Activated CD4-positive, alpha-beta T cell treated with anti-CD3 and anti-CD28 coated beads for 4 hours (primary cell): Measurements from ENCODE around the gene ALDOB.

ENCODE experiments used
- DNase-seq, 2 donors: peaks; one replicate each; pipeline ENCODE4 v3.0.0-alpha.2; 2020

Gene ALDOB

DNA sequence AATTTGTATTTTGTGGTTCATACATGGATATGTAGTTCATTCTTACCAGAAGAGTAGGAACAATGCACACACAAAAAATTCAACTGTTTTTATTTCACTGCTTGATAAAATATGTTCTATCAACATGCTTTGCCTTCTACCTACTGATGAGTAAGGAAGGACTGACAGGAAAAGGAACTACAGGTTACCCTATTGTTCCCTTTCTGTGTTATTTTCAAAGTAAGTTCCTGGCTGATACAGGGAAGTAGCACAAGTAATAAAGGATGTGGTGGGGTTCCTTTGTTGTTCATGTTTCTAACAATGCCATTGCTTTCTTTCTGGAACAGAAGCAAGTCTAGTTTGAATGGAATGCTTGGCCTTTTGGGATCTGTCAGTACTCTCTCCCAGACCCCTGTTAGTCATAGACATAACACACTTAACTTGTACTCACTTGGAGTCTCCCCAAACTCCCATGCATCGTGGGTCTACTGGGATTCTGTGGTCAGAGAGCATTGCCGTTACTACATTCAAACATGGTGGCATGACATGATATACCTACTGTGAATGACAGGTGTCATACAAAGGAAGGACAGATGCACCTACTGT lies 20.2 kb upstream of the ALDOB start:
- DNase-seq: no peak

DNA sequence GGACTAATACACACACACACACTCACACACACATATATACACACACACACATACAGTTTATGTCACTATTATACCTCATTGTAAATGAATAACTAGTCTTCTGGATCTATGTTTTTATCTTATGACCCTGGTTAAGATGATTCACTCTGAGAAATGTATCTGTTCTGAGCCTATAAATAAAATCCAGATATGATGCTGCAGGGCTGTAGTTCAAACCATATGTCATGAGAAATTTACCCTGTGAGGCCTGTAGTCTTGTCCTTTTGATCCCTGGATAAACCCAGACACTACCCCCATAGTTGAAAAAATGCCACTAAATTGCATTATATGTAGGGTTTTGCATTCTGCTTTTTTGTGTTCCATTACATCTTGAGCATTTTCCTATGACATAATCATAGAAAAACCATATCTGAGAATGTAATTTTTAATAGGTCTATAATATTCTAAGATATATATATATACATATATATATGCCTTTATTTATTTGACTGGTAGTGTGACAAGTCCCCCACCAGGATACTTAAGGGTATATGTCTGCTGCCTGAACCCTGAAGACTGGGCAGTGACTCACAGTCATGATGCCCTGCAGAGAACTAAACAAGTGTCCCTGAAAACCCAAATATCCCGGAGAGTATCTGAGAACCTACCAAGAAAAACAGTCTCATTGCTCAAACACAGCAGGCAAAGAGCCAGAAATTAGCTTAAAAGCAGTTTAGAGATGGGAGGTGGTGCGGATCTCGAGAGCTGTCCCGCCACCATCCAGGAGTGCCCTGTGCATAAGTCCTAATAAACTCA lies 18.4 kb upstream of the ALDOB start:
- no peak for DNase-seq

DNA sequence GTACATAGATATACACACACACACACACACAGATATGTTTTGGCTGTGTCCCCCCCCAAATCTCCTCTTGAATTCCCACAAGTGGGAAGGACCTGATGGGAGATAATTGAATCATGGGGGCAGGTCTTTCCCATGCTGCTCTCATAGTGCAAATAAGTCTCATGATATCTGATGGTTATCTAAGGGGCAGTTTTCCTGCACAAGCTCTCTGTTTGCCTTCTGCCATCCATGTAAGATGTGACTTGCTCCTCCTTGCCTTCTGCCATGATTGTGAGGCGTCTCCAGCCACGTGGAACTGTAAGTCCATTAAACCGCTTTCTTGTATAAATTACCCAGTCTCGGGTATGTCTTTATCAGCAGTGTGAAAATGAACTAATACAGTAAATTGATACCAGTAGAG lies 15.9 kb upstream of the ALDOB start:
- DNase-seq: no peak

DNA sequence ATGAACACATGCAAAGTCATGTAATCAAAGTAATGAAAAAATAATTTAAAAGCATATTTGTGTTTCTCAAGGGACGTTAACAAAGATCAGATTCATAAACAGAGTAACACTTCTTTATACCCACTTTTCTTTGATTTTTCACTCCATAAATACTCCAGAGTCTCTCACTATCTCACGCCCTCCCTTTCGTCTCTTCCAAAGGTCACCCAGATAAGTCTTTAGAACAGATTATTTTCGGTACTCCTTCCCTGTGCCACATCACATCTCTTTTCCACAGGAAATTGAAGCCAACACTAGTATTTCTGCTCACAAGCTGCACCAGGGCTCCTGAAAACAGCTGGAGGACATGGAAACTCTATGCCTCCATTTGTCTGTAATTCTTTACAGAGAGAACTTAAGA lies 15.4 kb upstream of the ALDOB start:
- DNase-seq: no peak

DNA sequence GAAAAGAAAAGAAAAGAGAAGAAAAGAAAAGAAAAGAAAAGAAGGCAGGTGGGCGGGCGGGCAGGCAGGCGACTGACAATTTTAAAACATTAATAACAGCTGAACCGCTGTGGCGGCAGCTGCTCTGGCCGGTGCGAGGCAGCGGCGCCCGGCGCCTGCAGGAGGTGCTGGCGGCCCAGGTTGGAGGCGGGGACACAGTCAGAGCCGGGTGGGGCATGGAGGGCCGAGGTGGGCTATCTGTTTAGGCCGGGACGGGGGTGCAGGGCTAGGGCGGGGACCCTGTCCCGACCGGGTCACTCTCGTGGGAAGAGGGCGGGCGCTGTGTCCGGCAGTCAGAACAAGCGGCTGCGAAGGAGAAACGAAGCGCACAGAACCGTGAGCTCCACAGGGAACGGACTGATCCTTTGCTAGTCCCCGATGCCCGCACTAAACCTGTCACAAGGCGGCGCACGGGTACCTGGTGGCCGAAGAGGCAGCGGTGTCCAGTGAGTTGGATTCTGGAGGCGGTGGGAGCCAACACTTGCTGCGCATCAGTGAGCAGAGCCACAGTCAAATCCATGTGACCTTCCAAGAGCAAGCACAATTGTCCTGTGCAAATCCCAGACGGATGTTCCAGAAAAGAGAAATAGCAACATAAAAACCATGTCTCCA lies 13.6 kb upstream of the ALDOB start:
- peak; percentile 9 to 15 for DNase-seq

DNA sequence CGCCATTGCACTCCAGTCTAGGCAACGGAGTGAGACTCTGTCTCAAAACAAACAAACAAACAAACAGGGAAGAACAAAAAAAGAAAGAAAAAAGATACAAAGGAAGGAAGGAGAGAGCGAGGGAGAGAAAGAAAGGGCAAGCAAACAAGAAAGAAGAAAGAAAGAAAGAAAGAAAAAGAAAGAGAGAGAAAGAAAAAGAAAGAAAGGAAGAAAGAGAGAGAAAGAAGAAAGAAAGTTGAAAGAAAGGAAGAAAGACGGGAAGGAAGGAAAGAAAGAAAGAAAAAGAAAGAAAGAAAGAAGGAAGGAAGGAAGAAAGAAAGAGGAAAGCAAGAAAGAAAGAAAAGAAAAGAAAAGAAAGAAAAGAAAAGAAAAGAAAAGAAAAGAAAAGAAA lies 13.1 kb upstream of the ALDOB start:
- DNase-seq: no peak

DNA sequence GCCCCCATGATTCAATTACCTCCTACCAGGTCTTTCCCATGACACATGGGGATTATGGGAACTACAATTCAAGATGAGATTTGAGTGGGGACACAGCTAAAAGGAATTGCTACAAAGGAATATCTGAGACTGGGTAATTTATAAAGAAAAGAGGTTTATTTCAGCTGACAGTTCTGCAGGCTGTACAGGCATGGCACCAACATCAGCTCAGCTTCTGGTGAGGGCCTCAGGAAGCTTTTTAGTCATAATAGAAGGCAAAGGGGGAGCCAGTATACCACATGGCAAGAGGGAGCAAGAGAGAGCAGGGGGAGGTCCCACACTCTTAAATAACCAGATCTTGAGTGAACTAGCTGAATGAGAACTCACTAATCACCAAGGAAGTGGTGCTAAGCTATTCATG lies 11.2 kb upstream of the ALDOB start:
- DNase-seq: no peak

DNA sequence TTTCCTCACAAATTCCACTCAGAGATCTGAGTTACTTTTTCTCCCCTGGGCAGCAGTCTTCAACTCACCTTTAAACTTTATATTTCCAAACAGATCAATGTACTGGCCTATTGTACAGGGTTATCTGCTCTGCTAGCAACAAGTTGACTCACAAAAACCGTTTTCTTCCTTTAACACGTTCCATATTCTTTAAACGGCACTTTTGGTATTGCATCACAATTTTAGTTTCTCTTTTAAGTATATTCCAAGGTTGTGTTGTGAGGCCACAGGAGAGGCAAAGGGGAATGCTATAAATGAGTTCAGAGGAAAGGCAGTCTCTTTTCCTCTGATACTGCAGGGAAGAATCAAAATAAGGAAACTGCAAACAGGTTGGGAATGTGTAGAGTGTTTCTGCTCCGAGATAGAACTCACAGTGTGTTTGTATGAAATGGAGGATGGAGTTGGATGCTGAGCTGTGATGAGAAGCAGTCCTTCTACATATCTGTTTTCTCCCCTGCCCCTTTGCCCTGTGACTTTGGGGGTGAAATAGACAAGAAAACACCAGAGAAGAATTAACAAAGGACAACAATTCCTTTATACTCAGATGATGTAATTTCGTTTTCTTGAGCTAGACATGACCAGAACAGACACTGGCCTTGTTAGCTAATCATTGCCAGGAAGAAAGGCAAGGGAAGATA lies 9.9 kb upstream of the ALDOB start:
- no peak for DNase-seq

DNA sequence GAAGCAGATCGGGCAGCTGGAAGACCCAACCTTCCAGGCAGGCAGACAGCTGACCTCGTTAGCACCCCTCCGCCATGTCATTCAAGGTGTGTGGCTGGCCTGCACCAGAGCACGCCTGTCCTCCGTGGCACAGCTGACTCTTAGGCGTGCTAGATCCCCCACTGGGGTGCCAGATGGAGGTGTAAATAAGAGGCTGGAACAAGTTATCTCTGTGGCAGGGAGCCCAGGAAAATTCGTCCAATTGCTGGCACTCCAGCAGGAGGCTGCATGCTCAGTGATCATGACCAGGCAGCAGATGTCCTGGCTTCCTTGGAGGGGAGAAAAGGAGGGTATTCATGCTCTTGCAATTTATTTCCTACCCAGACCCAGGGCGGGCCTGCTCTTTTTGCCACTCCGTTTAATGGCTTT lies 7.8 kb upstream of the ALDOB start:
- DNase-seq: no peak

DNA sequence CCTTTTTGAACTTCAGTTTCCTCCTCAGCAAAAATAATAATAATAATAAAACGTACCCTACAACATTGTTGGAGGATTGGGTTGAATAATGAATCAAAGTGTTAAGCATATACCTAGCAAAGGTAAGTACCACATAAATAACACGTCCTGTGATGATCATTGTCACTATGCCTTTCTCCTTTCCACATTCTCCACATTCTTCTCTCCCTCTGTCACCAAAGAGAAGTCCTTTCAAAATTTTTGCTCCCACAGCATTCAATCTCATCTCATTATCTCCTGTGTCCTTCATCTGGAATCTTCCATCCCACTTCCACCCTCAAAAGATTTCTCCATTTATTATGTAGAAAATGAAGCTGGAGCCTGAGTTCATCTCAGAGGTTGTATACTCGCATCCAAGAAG lies 7.2 kb upstream of the ALDOB start:
- no peak for DNase-seq

DNA sequence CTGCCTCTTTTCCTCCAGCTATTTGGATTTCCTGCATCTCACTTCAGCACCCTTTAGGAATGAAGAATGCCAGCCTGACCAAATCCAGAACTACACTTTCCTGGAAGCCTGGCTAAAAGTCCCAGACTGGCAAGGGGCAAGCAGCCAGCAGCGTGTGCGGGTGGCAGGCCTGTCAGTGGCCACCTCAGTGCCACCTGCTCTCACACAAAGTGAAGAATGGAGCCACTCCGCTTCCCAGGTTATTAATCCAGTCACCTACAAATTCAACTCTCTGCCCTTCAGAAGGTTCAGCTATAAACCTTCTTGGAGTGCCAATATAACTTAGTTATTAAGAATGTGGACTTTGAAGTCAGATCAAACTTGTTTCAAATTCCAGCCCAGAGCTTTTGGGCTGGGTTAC lies 6.7 kb upstream of the ALDOB start:
- DNase-seq: no peak

DNA sequence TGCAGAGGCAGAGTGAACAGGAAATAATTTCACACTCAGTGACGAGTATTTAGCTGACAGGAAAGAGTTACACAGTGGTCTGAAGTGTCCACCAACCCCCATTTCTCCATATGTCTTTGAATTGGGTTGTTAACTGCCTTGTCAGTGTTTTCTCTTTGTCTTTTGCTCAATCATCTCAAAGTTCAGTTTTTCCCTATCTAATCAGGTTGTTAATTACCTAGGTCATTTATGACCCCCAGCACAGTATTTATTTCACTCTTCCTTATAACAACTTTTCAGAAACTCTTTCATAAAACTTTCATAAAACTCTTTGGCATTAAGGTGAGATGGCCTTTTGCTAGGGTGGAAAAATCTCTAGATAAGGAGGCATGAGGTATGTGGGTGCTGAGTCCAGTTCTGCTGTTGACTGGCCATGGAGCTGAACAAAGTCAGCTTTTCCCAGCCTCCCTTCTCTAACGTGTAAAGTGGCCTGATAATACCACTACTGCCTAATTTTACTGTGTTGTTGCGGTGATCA lies 5.2 kb upstream of the ALDOB start:
- DNase-seq: no peak

DNA sequence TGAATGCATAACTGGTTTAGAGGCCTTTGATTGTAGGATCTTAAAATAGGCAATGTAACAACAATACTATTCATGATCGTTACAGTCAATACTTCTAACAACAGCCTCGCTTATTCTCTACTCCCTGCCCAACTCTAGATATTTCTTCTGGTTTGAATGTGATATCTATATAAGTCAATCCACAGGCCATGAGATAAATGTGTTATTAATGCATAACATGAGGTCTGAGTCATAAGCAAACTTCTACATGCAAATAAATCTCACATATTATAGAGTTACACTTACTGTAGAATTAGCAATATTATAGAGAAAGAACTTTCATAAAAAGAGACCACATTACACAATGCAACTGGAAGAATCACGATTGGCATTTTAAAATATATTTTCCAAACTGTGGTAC lies 2.9 kb upstream of the ALDOB start:
- no peak for DNase-seq

DNA sequence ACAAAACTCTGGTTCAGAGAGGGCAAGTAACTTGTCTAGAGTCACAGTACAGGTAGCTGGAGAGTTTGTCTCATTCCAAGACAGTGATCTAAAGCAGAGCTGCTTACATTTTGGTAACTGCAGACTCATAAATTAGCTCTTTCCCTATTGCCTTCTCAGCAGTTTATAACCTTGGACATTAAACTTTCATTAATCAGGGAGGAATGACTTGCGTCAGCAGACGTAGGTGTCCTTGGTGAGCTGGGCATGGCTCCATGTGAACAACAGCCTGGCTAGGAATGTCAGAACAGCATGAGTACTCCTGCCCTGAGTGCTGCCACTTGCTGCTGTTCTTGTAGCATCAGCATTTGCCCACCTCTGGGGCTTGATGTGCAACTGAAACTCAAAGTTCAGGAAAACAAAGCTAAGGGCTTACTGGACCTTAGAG lies 2.2 kb upstream of the ALDOB start:
- DNase-seq: no peak

DNA sequence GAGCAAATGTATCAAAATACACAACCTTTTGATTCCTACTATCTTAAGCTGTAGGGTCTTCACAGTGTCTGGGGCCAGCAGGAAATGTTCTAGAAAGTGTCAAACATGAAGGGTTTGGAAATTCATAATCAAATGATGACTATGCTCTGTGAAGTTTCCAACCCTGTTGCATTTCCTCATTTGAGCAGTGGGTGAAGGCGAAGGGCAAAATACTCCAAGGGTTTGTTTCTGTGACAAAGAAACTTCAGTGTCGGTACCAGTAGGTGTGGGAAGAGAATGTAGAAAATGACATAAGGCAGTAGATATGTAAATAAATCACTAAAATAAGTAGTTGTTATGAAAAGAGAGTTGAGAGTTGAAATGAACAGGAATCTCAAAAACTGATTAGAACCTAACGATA lies 576 bp downstream of the ALDOB start:
- DNase-seq: no peak

DNA sequence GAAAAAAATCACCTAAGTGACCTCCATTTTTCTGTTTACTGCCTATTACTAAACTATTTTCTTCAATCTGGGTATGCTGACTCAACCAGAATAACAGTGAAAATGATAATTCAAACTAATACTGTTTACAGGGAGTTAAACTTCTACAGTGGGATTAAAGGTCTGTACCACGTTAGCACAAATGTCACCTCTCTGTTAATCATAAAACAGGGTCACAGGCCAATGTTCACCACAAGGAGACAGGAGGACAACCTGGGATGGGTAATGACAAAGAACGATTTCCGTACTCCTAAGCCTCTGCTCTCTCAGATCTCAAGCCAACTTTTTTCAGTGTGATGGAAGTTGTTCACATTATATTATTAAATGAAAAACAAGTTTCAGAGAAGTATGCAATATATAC lies 2.3 kb downstream of the ALDOB start:
- no peak for DNase-seq

DNA sequence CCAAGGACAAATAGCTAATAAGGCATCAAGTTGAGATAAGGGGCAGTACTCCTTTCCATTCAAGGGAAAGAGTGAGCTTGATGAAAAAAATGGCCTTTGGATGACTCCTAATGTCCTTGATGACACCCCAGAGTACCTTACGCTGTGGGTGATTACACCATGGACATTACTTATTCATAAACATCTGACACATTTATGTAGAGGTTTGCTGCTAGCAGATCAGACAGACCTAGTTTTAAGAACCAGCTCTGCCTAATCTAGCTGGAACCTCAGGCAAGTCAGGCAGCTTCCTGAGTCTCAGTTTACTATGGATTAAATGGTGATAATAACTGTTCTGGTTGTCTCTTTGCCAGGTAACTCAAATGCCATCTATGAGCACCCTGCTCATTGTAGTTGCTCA lies 2.8 kb downstream of the ALDOB start:
- no peak for DNase-seq

DNA sequence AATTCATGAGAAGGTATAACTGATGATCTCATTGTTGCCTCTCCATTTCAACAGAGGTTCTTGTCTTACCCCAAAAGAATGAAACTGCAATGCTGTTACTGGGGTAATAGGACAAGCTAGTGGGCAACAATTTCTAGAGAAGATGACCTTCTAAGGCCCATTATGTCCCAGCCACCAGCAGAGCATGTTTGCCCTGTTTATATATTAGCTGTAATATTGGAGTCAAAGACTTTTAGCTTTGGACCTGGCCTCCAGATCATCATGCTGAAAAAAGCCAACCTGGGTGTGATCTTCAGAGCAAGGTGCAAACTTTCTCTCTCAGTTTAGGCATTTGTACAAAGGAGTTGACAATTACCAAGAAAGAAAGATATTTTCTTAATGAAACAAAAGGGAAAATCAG lies 3.4 kb downstream of the ALDOB start:
- DNase-seq: no peak

DNA sequence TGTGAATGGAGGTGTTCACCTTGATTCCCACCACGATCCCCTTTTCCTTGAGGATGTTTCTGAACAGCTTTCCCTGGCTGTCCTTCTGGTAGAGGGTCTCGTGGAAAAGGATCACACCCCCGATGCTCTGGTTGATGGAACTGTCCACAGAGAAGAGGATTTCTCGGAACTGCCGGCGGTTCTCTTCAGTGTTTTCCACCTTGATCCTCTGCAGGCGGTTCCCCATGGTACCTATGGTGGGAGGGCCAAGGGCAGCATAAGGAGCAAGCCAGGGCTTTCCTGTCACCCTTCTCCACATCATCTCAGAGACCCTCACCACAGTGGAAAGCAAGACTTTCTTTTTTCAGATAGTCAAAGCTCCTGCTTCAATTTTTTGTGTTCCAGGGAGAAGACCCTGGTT lies 5.8 kb downstream of the ALDOB start:
- DNase-seq: no peak

DNA sequence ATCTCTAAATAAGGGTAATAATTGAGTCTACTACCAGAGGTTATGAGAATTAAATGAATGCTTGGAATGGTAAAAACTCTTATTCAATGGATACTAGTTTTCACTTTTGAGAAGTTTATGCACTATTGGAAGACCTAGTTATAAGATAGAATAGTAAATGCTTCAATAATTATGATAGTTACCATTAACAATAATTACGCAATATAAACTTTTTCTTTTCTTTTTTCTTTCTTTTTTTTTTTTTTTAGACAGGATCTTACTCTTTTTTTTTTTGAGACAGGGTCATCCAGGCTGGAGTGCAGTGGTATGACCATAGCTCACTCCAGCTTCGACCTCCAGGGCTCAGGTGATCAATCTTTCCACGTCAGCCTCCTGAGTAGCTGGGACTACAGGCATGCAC lies 6.7 kb downstream of the ALDOB start:
- no peak for DNase-seq

DNA sequence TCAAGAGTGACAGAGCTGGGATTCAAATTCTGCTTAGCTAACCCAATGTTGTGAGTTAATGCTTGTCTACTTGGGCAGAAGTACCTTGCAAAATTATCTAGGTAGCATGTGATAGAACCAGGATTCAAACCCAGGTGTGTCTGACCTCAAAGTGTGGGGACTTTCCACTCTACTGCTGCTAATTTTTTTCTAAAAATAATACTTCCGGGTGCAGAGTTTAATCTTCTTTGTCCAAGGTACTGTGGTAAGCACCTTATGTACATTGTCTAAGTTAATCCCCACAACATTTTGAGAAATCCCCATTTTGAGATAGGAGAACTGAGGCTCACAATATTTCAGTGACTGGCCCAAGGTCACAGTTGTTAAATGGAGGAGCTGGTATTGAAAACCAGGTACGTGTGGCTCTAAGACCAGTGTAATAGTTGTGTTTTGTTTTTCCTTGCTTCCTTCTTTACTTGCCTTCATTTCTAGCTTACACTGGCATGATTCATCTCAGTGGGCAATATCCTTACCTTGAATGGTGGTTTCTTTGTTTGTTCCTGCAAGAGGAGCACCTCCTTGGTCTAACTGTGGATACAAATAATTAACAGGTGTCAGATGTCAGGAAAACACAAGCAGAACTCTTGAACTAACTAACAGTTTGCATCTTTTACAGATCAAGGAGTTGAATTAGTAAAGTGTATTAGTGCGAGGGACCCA lies 7.5 kb downstream of the ALDOB start:
- DNase-seq: no peak

DNA sequence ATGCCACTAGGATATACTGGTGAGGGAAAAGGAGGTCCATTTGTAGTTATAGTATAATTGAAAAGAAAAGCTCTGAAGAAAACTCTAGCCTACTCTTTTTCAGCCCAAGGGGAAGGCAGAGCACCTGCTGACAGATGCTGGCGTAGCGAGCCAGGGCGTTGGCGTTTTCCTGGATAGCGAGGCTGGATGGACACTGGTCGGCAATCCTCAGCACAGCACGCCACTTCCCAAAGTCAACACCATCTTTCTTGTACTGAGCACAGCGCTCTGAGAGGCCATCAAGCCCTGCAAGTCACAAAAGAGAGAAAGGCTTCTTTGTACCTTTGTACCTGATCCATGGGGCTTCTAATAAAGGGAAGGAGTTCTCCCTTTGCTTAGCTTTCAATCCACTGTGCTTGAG lies 8.2 kb downstream of the ALDOB start:
- DNase-seq: no peak

DNA sequence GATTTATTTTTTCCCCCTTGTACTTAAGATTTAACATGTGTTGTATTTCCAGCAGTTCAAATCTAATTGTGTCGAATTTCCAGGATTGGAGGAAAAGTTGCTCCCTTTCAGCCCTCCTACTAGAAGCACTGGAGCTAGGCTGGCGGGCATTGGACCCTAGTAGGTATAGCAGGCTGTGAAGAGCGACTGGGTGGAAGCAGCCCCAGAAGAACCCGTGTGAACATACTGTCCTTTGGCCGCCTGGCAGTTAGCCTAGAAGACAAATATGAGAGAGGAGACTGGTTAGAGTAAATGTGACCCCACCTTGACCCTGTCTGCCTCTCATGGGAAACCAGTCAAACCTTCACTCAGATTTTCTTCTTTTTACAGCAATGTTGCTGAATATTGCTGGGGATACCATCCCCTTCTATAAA lies 13.9 kb downstream of the ALDOB start:
- no peak for DNase-seq
